ENCODE measurements around the gene SPINT1. TPM values are rescaled to one million over a fixed set of nuclear protein-coding genes. Genes with fewer than 3 reads are reported as not detected.
A peak's percentile ranks its signal among the peaks of the same experiment; 100 is the strongest.

SPINT1 gene
- polyA plus RNA-seq, 1 donor from 2014 or later, result 12.6 TPM

DNA sequence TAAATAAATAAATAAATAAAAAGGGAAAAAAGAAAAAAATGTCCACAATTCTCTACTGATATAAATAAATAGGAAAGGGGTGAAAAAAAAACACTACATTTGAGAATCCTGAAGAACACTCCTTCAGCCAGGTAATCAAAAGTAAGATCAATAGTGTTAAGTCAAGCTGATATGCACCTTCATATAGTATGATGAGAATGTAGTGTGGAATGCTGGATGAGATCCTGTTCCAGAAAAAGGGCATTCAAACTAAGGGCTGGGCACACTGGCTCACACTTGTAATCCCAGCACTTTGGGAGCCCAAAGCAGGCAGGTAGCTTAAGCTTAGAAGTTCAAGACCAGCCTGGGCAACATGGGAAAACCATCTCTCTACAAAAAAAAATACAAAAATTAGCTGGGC, 45.3 kb downstream of the SPINT1 start:
- Mint-ChIP-seq H3K27me3 (no peaks in the 10 kb centered on the region), H3K4me3 (no peak overlapping the region), H3K9me3 (no peaks in the 10 kb centered on the region), H3K4me1 (peaks cover 9 to 13% (median 9%) of the 10 kb centered on the region in 3 donors), H3K27ac (no peak overlapping the region), H3K36me3 (no peaks in the 10 kb centered on the region)

DNA sequence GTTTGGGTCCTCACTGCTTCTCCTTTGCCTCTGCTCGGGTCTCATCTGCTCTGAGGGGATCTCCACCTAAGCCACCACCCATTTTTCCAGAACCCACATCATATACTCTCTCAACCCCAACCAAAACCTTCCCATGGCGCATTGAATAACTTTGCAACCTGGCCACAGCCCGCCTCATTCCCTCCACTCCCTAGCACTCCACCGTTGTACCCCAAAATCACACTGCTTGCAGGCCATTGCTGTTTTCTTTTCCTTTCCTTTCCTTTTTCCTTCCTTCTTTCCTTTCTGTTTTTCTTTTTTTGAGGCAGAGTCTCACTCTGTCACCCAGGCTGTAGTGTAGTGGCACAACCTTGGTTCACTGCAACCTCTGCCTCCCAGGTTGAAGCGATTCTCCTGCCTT, 47.3 kb downstream of the SPINT1 start:
- Mint-ChIP-seq H3K36me3 (no peaks in the 10 kb centered on the region), H3K9me3 (no peaks in the 10 kb centered on the region), H3K27me3 (no peaks in the 10 kb centered on the region), H3K4me1 (peaks cover 20 to 24% (median 22%) of the 10 kb centered on the region in 3 donors), H3K27ac (peak overlapping the region in 1 of 3 donors; percentile 68), H3K4me3 (peak overlapping the region in 1 of 4 donors; percentile 38)

DNA sequence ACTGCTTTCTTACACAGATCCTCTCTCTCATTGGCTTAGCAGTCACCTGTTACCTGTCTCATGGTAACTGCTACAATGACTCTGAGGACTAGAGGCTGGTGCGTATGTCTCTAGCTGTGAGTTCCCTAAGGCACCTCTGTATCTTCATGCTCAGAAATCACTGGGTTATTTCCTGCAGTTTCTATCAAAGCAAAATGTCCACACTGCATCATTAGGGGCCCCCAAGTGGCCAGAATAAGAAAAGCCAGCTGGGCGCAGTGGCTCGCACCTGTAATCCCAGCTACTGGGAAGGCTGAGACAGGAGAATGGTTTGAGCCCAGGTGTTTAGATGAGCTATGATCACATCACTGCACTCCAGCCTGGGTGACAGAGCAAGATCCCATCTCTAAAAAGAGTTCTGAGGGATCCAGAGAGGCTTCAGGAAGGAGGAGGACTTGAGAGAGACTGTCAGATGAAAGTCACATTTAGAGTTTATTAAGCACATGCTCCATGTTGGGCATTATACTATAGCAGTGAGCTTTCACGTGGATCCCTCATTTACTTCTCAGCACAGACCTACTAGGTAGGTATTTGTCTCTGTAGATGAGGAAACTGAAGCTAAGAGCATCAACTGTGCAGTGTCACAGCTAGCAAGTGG, 48.1 kb downstream of the SPINT1 start:
- Mint-ChIP-seq H3K27me3 (no peaks in the 10 kb centered on the region), H3K4me3 (peak overlapping the region in 1 of 4 donors; percentile 52), H3K27ac (peak overlapping the region in 1 of 3 donors; percentile 96), H3K36me3 (no peaks in the 10 kb centered on the region), H3K4me1 (peaks cover 19 to 24% (median 22%) of the 10 kb centered on the region in 3 donors), H3K9me3 (no peaks in the 10 kb centered on the region)

DNA sequence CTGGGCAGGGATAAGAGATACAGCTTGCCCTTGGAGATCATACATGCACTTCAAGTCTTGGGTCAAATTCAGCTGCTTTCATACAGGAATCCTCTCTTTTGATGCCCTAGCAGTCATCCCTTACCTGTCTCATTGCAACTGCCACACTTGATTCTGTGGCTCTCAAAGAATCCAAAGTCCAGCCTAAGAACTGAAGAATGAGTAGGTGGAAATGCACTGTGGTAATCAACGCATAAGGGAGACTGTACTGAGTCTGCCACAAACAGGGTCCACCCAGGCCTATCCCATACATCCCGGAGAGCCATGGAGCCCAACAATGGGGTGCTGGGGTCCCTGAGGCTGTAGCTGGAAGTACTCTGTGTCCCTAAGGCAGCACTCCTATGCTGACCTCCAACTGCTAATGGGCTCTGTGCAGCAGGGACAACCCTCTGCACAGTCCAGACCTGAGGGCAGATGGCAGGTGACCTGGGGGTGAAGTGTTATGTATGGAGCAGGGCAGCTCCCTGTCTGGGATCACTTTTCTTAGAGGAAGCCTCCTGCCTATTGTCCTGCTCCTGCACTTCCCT, 48.7 kb downstream of the SPINT1 start:
- H3K4me1 Mint-ChIP-seq, result peaks cover 19 to 28% (median 22%) of the 10 kb centered on the region in 3 donors
- H3K36me3 Mint-ChIP-seq, result no peaks in the 10 kb centered on the region
- H3K27me3 Mint-ChIP-seq, result no peaks in the 10 kb centered on the region
- H3K9me3 Mint-ChIP-seq, result no peaks in the 10 kb centered on the region
- H3K27ac Mint-ChIP-seq, result peak overlapping the region in 1 of 3 donors; percentile 96
- H3K4me3 Mint-ChIP-seq, result peak overlapping the region in 2 of 4 donors; percentile 52 to 87

DNA sequence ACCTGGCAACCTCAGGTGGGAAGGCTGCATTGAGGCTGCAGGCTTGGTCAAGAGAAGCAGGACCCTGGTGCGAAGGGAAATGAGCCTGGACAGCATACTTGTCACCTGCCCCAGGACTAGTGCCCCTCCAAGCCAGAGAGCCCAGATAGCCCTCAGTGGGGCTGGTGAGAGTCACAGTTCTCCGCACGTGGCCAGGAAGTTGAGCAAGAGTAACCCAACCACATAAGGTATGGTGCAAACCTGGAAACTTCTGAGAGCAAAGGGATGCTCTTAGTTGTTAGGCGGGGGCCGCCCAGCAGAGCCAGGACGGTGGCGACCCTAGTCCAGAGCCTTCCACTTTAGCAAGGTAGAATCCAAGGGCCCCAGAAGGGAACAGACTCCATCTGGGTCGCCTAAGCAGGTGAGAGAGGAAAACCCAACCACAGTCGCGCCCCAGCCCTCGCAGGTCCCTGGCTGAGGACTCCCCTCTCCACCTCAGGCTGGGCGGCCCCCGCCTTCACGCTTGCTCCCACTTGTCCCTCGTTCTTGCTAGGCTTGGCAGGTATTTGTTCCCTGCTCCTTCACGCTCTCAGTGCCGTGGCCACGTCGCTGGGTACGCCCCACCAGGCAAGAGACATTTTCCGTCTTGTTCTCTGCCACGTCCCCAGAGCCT, 49.3 kb downstream of the SPINT1 start:
- H3K4me3 Mint-ChIP-seq, result peak overlapping the region in 3 of 4 donors; percentile 52 to 96 (median 87)
- no peaks in the 10 kb centered on the region for H3K27me3 Mint-ChIP-seq
- no peaks in the 10 kb centered on the region for H3K36me3 Mint-ChIP-seq
- peak overlapping the region in 1 of 3 donors; percentile 96 for H3K27ac Mint-ChIP-seq
- H3K4me1 Mint-ChIP-seq, result peaks cover 20 to 30% (median 23%) of the 10 kb centered on the region in 3 donors
- no peaks in the 10 kb centered on the region for H3K9me3 Mint-ChIP-seq

DNA sequence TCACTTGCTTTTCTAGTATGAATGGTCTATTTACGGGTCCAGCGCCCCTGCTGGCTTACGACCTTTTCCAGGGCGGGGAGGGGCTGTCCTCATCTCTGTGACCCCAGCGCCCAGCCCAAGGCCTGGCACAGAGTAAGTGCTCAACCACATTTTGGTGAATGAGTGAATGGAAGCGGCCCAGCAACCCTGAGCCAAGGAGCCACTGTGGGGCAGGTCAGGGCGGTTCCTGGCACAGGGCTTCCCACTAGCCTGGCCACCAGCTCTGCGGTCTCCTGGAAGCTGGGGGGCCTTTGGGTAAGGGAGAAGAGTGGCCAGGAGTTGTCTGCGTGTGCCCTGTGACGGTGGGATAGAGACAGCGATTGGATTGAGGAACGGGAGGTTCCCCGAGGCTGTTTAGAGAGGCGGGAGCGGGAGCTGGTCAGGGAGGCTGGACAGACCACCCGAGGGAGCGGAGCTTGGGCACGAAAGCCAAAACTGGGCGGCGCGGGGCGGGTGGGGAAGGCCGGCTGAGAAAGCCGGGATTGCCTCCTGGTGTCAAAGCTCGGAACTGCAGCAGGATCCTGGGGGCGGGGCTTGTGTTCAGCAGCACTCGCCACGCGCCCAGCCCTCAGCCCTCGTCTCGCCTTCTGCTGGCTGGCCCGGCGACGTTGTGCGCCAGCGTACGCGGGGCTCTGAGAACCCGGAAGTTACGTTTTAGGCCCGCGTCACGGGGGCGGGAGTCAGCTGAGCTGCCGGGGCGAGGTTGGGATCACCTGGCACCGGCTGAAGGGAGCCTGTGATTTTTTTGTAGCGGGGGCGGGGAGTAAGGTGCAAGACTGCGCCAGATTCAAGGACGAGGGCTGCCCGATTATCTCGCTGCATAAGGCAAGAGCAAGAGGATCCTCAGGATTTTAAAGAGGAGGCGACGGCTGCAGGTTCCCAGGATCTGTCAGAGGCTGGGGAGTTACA, 50.2 kb downstream of the SPINT1 start, which contains the start of gene VPS18:
Gene VPS18 (plus strand): TSS at position 718 of the 948 bp plus-strand sequence. CDS start 319 bp downstream, outside the sequence.
- Mint-ChIP-seq H3K4me3 (peak within 1 kb of the TSS; percentile 96 to 99 (median 98)), H3K4me1 (peaks cover 21 to 30% (median 24%) of the 10 kb centered on the region in 3 donors), H3K27me3 (no peaks in the 10 kb centered on the region), H3K27ac (peak within 1 kb of the TSS; percentile 95 to 98 (median 96)), H3K9me3 (no peaks in the 10 kb centered on the region), H3K36me3 (no peaks in the 10 kb centered on the region)

DNA sequence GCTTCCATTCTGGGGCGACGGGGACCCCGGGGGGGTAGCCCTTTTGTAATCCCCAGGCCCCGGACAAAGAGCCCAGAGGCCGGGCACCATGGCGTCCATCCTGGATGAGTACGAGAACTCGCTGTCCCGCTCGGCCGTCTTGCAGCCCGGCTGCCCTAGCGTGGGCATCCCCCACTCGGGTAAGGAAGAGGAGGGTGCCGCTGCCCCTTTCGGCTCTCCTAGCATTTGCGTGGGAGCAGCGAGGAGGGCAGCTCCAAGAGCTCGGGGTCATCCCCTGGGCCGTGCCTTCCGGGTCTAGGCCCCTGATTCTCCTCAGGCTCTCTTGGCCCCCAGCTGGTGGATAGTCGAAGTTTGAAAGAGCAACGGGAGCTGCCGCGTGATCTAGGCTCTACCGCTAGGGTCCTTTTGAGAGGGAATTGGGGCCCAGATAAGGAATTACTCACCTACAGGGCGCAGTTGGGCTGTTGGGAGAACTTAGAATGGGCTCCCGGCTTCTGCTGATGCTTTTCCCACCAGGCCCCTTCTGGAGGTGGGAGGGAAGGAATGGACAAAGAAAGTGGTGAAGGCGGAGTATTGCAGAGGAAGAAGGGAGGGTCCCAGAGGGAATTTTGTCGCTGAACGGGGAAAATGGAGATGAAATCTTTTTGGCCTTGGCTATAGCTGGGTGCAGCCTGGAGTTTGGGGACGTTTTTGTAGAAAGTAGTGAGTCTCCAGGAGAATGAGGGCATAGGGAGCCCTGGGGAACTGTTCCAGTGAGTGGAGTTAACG, 51.0 kb downstream of the SPINT1 start:
- H3K4me1 Mint-ChIP-seq, result peaks cover 21 to 30% (median 24%) of the 10 kb centered on the region in 3 donors
- H3K4me3 Mint-ChIP-seq, result peak overlapping the region; percentile 96 to 99 (median 98)
- peak overlapping the region; percentile 95 to 98 (median 96) for H3K27ac Mint-ChIP-seq
- H3K27me3 Mint-ChIP-seq, result no peaks in the 10 kb centered on the region
- no peaks in the 10 kb centered on the region for H3K9me3 Mint-ChIP-seq
- no peaks in the 10 kb centered on the region for H3K36me3 Mint-ChIP-seq

DNA sequence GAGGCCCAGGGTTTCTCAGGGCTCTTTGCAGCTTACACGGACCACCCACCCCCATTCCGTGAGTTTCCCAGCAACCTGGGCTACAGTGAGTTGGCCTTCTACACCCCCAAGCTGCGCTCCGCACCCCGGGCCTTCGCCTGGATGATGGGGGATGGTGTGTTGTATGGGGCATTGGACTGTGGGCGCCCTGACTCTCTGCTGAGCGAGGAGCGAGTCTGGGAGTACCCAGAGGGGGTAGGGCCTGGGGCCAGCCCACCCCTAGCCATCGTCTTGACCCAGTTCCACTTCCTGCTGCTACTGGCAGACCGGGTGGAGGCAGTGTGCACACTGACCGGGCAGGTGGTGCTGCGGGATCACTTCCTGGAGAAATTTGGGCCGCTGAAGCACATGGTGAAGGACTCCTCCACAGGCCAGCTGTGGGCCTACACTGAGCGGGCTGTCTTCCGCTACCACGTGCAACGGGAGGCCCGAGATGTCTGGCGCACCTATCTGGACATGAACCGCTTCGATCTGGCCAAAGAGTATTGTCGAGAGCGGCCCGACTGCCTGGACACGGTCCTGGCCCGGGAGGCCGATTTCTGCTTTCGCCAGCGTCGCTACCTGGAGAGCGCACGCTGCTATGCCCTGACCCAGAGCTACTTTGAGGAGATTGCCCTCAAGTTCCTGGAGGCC, 55.8 kb downstream of the SPINT1 start:
- H3K27me3 Mint-ChIP-seq, result no peaks in the 10 kb centered on the region
- no peaks in the 10 kb centered on the region for H3K9me3 Mint-ChIP-seq
- H3K36me3 Mint-ChIP-seq, result peaks cover 5% of the 10 kb centered on the region
- peaks cover 22 to 31% (median 28%) of the 10 kb centered on the region in 3 donors for H3K4me1 Mint-ChIP-seq
- peak overlapping the region in 1 of 4 donors; percentile 61 for H3K4me3 Mint-ChIP-seq
- H3K27ac Mint-ChIP-seq, result peak overlapping the region in 1 of 3 donors; percentile 79

DNA sequence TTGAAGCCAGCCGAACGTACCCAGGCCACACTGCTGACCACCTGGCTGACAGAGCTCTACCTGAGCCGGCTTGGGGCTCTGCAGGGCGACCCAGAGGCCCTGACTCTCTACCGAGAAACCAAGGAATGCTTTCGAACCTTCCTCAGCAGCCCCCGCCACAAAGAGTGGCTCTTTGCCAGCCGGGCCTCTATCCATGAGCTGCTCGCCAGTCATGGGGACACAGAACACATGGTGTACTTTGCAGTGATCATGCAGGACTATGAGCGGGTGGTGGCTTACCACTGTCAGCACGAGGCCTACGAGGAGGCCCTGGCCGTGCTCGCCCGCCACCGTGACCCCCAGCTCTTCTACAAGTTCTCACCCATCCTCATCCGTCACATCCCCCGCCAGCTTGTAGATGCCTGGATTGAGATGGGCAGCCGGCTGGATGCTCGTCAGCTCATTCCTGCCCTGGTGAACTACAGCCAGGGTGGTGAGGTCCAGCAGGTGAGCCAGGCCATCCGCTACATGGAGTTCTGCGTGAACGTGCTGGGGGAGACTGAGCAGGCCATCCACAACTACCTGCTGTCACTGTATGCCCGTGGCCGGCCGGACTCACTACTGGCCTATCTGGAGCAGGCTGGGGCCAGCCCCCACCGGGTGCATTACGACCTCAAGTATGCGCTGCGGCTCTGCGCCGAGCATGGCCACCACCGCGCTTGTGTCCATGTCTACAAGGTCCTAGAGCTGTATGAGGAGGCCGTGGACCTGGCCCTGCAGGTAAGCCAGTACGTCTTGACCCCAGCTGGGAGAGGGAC, 56.6 kb downstream of the SPINT1 start:
- H3K36me3 Mint-ChIP-seq, result peaks cover 5% of the 10 kb centered on the region
- peaks cover 18 to 28% (median 25%) of the 10 kb centered on the region in 3 donors for H3K4me1 Mint-ChIP-seq
- H3K27ac Mint-ChIP-seq, result peak overlapping the region in 2 of 3 donors; percentile 83 to 88
- H3K9me3 Mint-ChIP-seq, result no peaks in the 10 kb centered on the region
- peak overlapping the region in 1 of 4 donors; percentile 26 for H3K4me3 Mint-ChIP-seq
- no peaks in the 10 kb centered on the region for H3K27me3 Mint-ChIP-seq

DNA sequence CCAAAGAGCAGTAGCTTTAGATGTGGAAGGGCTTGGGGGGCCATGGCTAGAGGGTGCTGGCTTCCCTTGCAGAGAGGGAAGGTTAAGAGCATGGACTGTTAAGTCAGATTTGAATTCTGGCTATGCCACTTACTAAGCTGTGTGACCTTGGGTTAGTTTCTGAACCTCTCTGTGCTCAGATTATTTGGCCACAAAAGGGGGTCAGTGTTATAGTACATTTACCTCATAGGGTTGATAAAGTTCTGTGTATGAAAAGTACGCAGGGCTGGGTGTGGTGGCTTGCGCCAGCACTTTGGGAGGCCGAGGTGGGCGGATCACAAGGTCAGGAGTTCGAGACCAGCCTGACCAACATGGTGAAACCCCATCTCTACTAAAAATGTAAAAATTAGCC, 57.2 kb downstream of the SPINT1 start:
- H3K36me3 Mint-ChIP-seq, result peaks cover 5% of the 10 kb centered on the region
- H3K9me3 Mint-ChIP-seq, result no peaks in the 10 kb centered on the region
- H3K27me3 Mint-ChIP-seq, result no peaks in the 10 kb centered on the region
- H3K27ac Mint-ChIP-seq, result peak overlapping the region in 2 of 3 donors; percentile 83 to 88
- H3K4me1 Mint-ChIP-seq, result peaks cover 23 to 30% (median 26%) of the 10 kb centered on the region in 3 donors
- H3K4me3 Mint-ChIP-seq, result no peak overlapping the region

DNA sequence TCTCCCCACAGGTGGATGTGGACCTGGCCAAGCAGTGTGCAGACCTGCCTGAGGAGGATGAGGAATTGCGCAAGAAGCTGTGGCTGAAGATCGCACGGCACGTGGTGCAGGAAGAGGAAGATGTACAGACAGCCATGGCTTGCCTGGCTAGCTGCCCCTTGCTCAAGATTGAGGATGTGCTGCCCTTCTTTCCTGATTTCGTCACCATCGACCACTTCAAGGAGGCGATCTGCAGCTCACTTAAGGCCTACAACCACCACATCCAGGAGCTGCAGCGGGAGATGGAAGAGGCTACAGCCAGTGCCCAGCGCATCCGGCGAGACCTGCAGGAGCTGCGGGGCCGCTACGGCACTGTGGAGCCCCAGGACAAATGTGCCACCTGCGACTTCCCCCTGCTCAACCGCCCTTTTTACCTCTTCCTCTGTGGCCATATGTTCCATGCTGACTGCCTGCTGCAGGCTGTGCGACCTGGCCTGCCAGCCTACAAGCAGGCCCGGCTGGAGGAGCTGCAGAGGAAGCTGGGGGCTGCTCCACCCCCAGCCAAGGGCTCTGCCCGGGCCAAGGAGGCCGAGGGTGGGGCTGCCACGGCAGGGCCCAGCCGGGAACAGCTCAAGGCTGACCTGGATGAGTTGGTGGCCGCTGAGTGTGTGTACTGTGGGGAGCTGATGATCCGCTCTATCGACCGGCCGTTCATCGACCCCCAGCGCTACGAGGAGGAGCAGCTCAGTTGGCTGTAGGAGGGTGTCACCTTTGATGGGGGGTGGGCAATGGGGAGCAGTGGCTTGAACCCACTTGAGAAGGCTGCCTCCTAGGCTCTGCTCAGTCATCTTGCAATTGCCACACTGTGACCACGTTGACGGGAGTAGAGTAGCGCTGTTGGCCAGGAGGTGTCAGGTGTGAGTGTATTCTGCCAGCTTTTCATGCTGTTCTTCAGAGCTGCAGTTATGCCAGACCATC, 59.0 kb downstream of the SPINT1 start:
- Mint-ChIP-seq H3K27ac (peak overlapping the region; percentile 86 to 96 (median 88)), H3K4me1 (peaks cover 17 to 36% (median 30%) of the 10 kb centered on the region in 3 donors), H3K27me3 (no peaks in the 10 kb centered on the region), H3K9me3 (no peaks in the 10 kb centered on the region), H3K36me3 (peaks cover 5% of the 10 kb centered on the region), H3K4me3 (peak overlapping the region in 2 of 4 donors; percentile 69 to 70)
